ENCODE data around the gene VPS13D. TPM values are rescaled to one million over a fixed set of nuclear protein-coding genes. Genes with fewer than 3 reads are reported as not detected.

VPS13D gene
- total and polyA plus RNA-seq, 10 of the 15 experiments (the other 5 are each of a cell fraction or from before 2014, with no cell fraction given), result 1.4 to 16.9 (median 8.5) TPM

DNA sequence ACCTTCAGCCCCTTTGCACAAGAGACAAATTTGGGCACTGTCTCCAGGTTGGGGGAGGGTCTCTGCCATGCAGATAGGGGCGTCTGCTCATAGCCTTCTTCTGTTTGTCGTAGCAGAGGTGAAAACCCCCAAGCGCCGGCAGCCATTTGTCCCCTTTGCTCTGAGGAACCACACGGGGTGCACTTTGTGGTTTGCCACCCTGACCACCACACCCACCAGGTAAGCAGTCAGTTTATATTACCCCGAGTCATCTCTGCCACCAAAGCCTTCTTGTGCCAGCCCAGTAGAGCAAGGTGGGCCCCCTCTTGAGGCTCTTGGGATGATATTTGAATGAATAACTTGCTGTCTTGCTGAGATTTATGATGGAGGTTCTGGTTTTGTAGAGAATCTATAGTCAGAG, 111.8 kb downstream of the VPS13D start:
- CTCF ChIA-PET, result no interaction called here
- H3K9ac ChIP-seq (ENCODE audit: control insufficient read depth, insufficient read depth, low read length), result no peak overlapping the region

More for the DNA sequence above, 111.8 kb downstream of the VPS13D start:
- ChIA-PET POLR2A (no interaction called here), SMC1A (ENCODE audit: uncharacterized antibody, unreplicated experiment) (interaction anchor here (0.8 to 1.0 kb wide), 2 partner anchors 53 to 125 kb away, joined by 3 read pairs; no protein-coding TSS in a partner anchor), RAD21 (ENCODE audit: unreplicated experiment) (no interaction called here)
- WGBS (ENCODE audit: insufficient coverage, insufficient replicate concordance, low lambda C conversion rate, missing lambda C conversion rate), result 63% methylated on average over 6 of the region's 6 CpGs
- TF ChIP-seq HDGF (IDR thresholded peaks at IDR 0.05) (no peak), CHD2 (IDR thresholded peaks at IDR 0.05; ENCODE audit: borderline replicate concordance, low read depth, low read length) (no peak), NR2C1 (IDR thresholded peaks at IDR 0.05) (no peak)
- TF ChIP-seq, protein P1, sequence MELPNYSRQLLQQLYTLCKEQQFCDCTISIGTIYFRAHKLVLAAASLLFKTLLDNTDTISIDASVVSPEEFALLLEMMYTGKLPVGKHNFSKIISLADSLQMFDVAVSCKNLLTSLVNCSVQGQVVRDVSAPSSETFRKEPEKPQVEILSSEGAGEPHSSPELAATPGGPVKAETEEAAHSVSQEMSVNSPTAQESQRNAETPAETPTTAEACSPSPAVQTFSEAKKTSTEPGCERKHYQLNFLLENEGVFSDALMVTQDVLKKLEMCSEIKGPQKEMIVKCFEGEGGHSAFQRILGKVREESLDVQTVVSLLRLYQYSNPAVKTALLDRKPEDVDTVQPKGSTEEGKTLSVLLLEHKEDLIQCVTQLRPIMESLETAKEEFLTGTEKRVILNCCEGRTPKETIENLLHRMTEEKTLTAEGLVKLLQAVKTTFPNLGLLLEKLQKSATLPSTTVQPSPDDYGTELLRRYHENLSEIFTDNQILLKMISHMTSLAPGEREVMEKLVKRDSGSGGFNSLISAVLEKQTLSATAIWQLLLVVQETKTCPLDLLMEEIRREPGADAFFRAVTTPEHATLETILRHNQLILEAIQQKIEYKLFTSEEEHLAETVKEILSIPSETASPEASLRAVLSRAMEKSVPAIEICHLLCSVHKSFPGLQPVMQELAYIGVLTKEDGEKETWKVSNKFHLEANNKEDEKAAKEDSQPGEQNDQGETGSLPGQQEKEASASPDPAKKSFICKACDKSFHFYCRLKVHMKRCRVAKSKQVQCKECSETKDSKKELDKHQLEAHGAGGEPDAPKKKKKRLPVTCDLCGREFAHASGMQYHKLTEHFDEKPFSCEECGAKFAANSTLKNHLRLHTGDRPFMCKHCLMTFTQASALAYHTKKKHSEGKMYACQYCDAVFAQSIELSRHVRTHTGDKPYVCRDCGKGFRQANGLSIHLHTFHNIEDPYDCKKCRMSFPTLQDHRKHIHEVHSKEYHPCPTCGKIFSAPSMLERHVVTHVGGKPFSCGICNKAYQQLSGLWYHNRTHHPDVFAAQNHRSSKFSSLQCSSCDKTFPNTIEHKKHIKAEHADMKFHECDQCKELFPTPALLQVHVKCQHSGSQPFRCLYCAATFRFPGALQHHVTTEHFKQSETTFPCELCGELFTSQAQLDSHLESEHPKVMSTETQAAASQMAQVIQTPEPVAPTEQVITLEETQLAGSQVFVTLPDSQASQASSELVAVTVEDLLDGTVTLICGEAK (IDR thresholded peaks at IDR 0.05; ENCODE audit: borderline replicate concordance), result no peak
- TF ChIP-seq, protein P2, sequence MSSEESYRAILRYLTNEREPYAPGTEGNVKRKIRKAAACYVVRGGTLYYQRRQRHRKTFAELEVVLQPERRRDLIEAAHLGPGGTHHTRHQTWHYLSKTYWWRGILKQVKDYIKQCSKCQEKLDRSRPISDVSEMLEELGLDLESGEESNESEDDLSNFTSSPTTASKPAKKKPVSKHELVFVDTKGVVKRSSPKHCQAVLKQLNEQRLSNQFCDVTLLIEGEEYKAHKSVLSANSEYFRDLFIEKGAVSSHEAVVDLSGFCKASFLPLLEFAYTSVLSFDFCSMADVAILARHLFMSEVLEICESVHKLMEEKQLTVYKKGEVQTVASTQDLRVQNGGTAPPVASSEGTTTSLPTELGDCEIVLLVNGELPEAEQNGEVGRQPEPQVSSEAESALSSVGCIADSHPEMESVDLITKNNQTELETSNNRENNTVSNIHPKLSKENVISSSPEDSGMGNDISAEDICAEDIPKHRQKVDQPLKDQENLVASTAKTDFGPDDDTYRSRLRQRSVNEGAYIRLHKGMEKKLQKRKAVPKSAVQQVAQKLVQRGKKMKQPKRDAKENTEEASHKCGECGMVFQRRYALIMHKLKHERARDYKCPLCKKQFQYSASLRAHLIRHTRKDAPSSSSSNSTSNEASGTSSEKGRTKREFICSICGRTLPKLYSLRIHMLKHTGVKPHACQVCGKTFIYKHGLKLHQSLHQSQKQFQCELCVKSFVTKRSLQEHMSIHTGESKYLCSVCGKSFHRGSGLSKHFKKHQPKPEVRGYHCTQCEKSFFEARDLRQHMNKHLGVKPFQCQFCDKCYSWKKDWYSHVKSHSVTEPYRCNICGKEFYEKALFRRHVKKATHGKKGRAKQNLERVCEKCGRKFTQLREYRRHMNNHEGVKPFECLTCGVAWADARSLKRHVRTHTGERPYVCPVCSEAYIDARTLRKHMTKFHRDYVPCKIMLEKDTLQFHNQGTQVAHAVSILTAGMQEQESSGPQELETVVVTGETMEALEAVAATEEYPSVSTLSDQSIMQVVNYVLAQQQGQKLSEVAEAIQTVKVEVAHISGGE (CRISPR knock-in tag; IDR thresholded peaks at IDR 0.05), result no peak
- no peaks in the 10 kb centered on the region for H3K27me3 ChIP-seq (replicated peaks in 1 of 2; ENCODE audit: control insufficient read depth in 2 of 2, insufficient read depth in 2 of 2, low read length in 1 of 2)
- in situ Hi-C loops (cut with MboI) (no loop called here), intact Hi-C loops (cut with micrococcal nuclease; ENCODE audit: unreplicated experiment) (no loop called here)
- DNase-seq (ENCODE audit: low read depth, low spot score), result no peak
- H3K4me3 ChIP-seq, result no peak overlapping the region
- ATAC-seq, result no peak
- H3K4me1 ChIP-seq (ENCODE audit: control insufficient read depth, insufficient read depth, low read length), result peaks cover 29% of the 10 kb centered on the region
- no peaks in the 10 kb centered on the region for H4K20me1 ChIP-seq (ENCODE audit: control insufficient read depth, insufficient read depth)
- H2AFZ ChIP-seq (ENCODE audit: control insufficient read depth, low read depth, low read length), result no peak overlapping the region
- H3K36me3 ChIP-seq (ENCODE audit: control insufficient read depth in 2 of 2, insufficient read depth in 2 of 2, low read length in 1 of 2), result peaks cover 0 to 2% of the 10 kb centered on the region in 2 experiments; a peak in 3 of 4 replicates
- H3K4me2 ChIP-seq (ENCODE audit: control insufficient read depth, insufficient read depth), result no peak overlapping the region
- BruUV-seq (replicated peaks), result no TSS peak
- H3K27ac ChIP-seq (ENCODE audit: control insufficient read depth, insufficient read depth), result no peak overlapping the region
- H3K9me3 ChIP-seq (replicated peaks; ENCODE audit: control insufficient read depth, insufficient read depth, low read length), result no peaks in the 10 kb centered on the region
- no peak for FAIRE-seq
- no peaks in the 10 kb centered on the region for H3K79me2 ChIP-seq (ENCODE audit: control insufficient read depth, insufficient read depth, low read length)
